K562 (cell line): Measurements from ENCODE around the gene ZNF337. TPM values are rescaled to one million over a fixed set of nuclear protein-coding genes. Genes with fewer than 3 reads are reported as not detected.
A peak's percentile ranks its signal among the peaks of the same experiment; 100 is the strongest.

Source experiments
- ATAC-seq: fragments of 200-7000 bp; cut with Tn5 transposase; 3 replicates; pipeline ENCODE4 v1.9.1; 2020; ENCODE audit warnings: moderate library complexity
- BruUV-seq: library from RNA; stranded (reverse); fragments of 400-500 nt; replicated peaks from 2 replicates; lab custom pipeline; 2021; lab: Mats Ljungman, UMichigan
- CTCF ChIA-PET: fragments of 300-600 bp; formaldehyde crosslinking; extraction: SDS; loops from one replicate; lab custom pipeline; 2021; ENCODE audit warnings: low intra/inter-chr PET ratio; lab: Yijun Ruan, JAX
- POLR2A ChIA-PET: fragments of 300-600, 350-650 bp; sonication (Branson Sonifier 250); formaldehyde crosslinking; extraction: SDS; loops from one replicate; lab custom pipeline; 2021; ENCODE audit warnings: antibody characterized with exemption, inconsistent platforms; lab: Yijun Ruan, JAX
- DNase-seq, 4 experiments: peaks; one replicate each; pipeline versions ENCODE4 v3.0.0 to v3.0.0-alpha.2; 2011 to 2018; ENCODE audit warnings: low spot score in 3 of 4, mixed read lengths in 3 of 4; ENCODE audit errors: extremely low read depth in 1 of 4
- FAIRE-seq: peaks from 2 replicates; lab custom pipeline; 2011; peaks lifted over from hg19 to GRCh38; lab: Jason Lieb, UNC
- H2AFZ ChIP-seq: 2 replicates; pipeline ENCODE4 v1.6.0; 2011; ENCODE audit warnings: low read depth, low read length, control low read depth, inconsistent platforms
- H3K27ac ChIP-seq: fragments of 200-600 bp; 3 replicates; pipeline ENCODE4 v1.8.0; 2011; ENCODE audit warnings: low read depth, mild to moderate bottlenecking, control low read depth, inconsistent platforms, low read length, moderate library complexity, mixed read lengths; ENCODE audit errors: extremely low read depth
- H3K27me3 ChIP-seq, 2 experiments: fragments of 300-600 bp in 1 of 2; 2 replicates in 1 of 2; 3 replicates in 1 of 2; pipeline versions ENCODE4 v1.6.0 to v1.8.0; 2011; ENCODE audit warnings: inconsistent platforms in 2 of 2, low read length in 2 of 2, mild to moderate bottlenecking in 1 of 2, mixed read lengths in 1 of 2, moderate library complexity in 1 of 2; ENCODE audit not compliant: control insufficient read depth in 2 of 2, insufficient read depth in 2 of 2
- H3K36me3 ChIP-seq: fragments of 300-600 bp; 3 replicates; pipeline ENCODE4 v1.8.0; 2011; ENCODE audit warnings: mild to moderate bottlenecking, low read length, inconsistent platforms; ENCODE audit not compliant: control insufficient read depth, insufficient read depth
- H3K4me1 ChIP-seq, 2 experiments: fragments of 200-600 bp in 1 of 2; replicated peaks in 1 of 2; 2 replicates in 1 of 2; 3 replicates in 1 of 2; pipeline versions ENCODE4 v1.5.1 to v1.8.0; 2011; ENCODE audit warnings: inconsistent platforms in 2 of 2, low read length in 2 of 2, mild to moderate bottlenecking in 1 of 2, mixed read lengths in 1 of 2, moderate library complexity in 1 of 2; ENCODE audit not compliant: control insufficient read depth in 2 of 2, insufficient read depth in 2 of 2
- H3K4me2 ChIP-seq: 2 replicates; pipeline ENCODE4 v1.6.1; 2011; ENCODE audit warnings: low read length, control low read depth, inconsistent platforms, mixed read lengths; ENCODE audit not compliant: insufficient read depth
- H3K4me3 ChIP-seq: fragments of 200-600 bp; sonication (generic), shearing (Covaris generic); 2 replicates; pipeline ENCODE4 v1.5.1; 2016; ENCODE audit warnings: control low read depth, inconsistent platforms
- H3K79me2 ChIP-seq: fragments of 200-600 bp; 3 replicates; pipeline ENCODE4 v1.8.0; 2011; ENCODE audit warnings: low read length, inconsistent platforms; ENCODE audit not compliant: control insufficient read depth, insufficient read depth
- H3K9ac ChIP-seq, 2 experiments: 2 replicates each; pipeline versions ENCODE4 v1.6.0 to v1.6.1; 2011; ENCODE audit warnings: low read depth in 2 of 2, low read length in 2 of 2, control low read depth in 1 of 2, inconsistent platforms in 1 of 2, mild to moderate bottlenecking in 1 of 2, mixed read lengths in 1 of 2; ENCODE audit not compliant: insufficient read depth in 1 of 2
- H3K9me1 ChIP-seq: one replicate; pipeline ENCODE4 v1.6.0; 2011; ENCODE audit warnings: inconsistent platforms, mild to moderate bottlenecking, low read length, moderate library complexity; ENCODE audit not compliant: control insufficient read depth, insufficient read depth
- H3K9me3 ChIP-seq: replicated peaks from 2 replicates; pipeline ENCODE4 v1.5.1; 2011; ENCODE audit warnings: low read depth, low read length, inconsistent platforms; ENCODE audit not compliant: control insufficient read depth, insufficient read depth
- H4K20me1 ChIP-seq: replicated peaks from 2 replicates; pipeline ENCODE4 v1.6.1; 2011; ENCODE audit warnings: low read length, inconsistent platforms, mixed read lengths; ENCODE audit not compliant: control insufficient read depth, insufficient read depth
- DMBX1 ChIP-seq: fragments of 250-450 bp; sonication (Bioruptor Pico); IDR thresholded peaks from 2 replicates; pipeline ENCODE4 v1.8.0; 2022; ENCODE audit warnings: inconsistent platforms, mild to moderate bottlenecking, moderate library complexity, borderline replicate concordance
- FUS ChIP-seq: fragments of 200-400 bp; formaldehyde crosslinking; optimal IDR thresholded peaks from 2 replicates; pipeline ENCODE3; 2017; ENCODE audit warnings: low read depth, low read length
- HDAC2 ChIP-seq: fragments of 450-650 bp; IDR thresholded peaks from 2 replicates; pipeline ENCODE4 v1.6.1; 2016; ENCODE audit warnings: mild to moderate bottlenecking
- POLR2AphosphoS2 ChIP-seq: IDR thresholded peaks from 2 replicates; pipeline ENCODE4 v1.6.1; 2012; ENCODE audit warnings: low read length, improper control_type of control experiment
- RBM34 ChIP-seq: fragments of 200-400 bp; formaldehyde crosslinking; IDR thresholded peaks from 2 replicates; pipeline ENCODE4 v1.6.1; 2018; ENCODE audit warnings: low read length, borderline replicate concordance; ENCODE audit not compliant: insufficient read depth
- SNRNP70 ChIP-seq: fragments of 200-400 bp; formaldehyde crosslinking; optimal IDR thresholded peaks from 2 replicates; pipeline ENCODE3; 2017; ENCODE audit warnings: low read depth, low read length
- TAF15 ChIP-seq: fragments of 200-400 bp; formaldehyde crosslinking; IDR thresholded peaks from 2 replicates; pipeline ENCODE4 v1.6.1; 2017; ENCODE audit warnings: mild to moderate bottlenecking, low read depth, low read length, moderate library complexity
- TFAM ChIP-seq: fragments of 250-450 bp; sonication (Bioruptor Pico); conservative IDR thresholded peaks from 2 replicates; pipeline ENCODE4 v1.5.0; 2021; ENCODE audit warnings: mild to moderate bottlenecking, moderate library complexity
- ZBED1 ChIP-seq: IDR thresholded peaks from 2 replicates; pipeline ENCODE4 v1.6.1; 2014
- ZC3H4 ChIP-seq: sonication (generic); formaldehyde crosslinking; IDR thresholded peaks from 2 replicates; pipeline ENCODE4 v1.9.0; 2021; ENCODE audit warnings: missing genetic modification reagents, borderline replicate concordance
- ZNF41 ChIP-seq: fragments of 250-450 bp; sonication (Bioruptor Pico); conservative IDR thresholded peaks from 2 replicates; pipeline ENCODE4 v1.4.0; 2020; ENCODE audit warnings: mild to moderate bottlenecking
- WGBS: fragments of 100-300 bp; shearing (Covaris generic); methylation state at CpG from one replicate; pipeline ENCODE4 v1.1.6; 2016; ENCODE audit warnings: low coverage, mixed read lengths; ENCODE audit not compliant: insufficient coverage; ENCODE audit errors: missing lambda C conversion rate; 5-methylcytosine and 5-hydroxymethylcytosine counted together
- in situ Hi-C: fragments of 300-500 bp; cut with MboI; formaldehyde crosslinking; loops from 4 replicates; pipeline ENCODE4 v1.15.0; 2018; ENCODE audit warnings: inconsistent platforms, mixed read lengths
- intact Hi-C: fragments of 100-400 bp; cut with micrococcal nuclease; formaldehyde crosslinking; loops from 2 replicates; pipeline ENCODE4 v1.14.2; 2022
- polyA plus RNA-seq, 8 experiments: library from polyadenylated mRNA; depleted of rRNA in 4 of 8; stranded (reverse) in 5 of 8; unstranded in 3 of 8; fragments of >200 nt; fragmentation: Nextera tagmentation in 2 of 8; fragmentation: Illumina TruSeq in 1 of 8; extraction: Ambion mirVana in 2 of 8; extraction: Trizol in 1 of 8; gene quantifications; 2 replicates each; pipeline versions ENCODE4 v1.2.1 to v1.2.3, GENCODE V29; 2011 to 2014; ENCODE audit warnings: inconsistent platforms in 1 of 8, missing spikeins in 1 of 8
- total RNA-seq, 7 experiments: library from RNA; depleted of rRNA in 6 of 7; stranded (reverse); fragments of >200 nt in 6 of 7; fragmentation: Illumina TruSeq in 2 of 7; extraction: Trizol in 2 of 7; gene quantifications; 2 replicates each; pipeline versions ENCODE4 v1.2.1 to v1.2.3, GENCODE V29; 2011 to 2021; ENCODE audit warnings: low replicate concordance in 1 of 7
- TF ChIP-seq, protein P1 (sequence below): sonication (generic); formaldehyde crosslinking; IDR thresholded peaks from 2 replicates; pipeline ENCODE4 v1.8.0; 2022; ENCODE audit warnings: mild to moderate bottlenecking, missing genetic modification reagents
- TF ChIP-seq, protein P2 (sequence below): sonication (generic); formaldehyde crosslinking; IDR thresholded peaks from 2 replicates; pipeline ENCODE4 v1.8.1; 2023; ENCODE audit warnings: mild to moderate bottlenecking, missing genetic modification reagents, moderate library complexity

The ZNF337 gene
- total and polyA plus RNA-seq, 9 of the 15 experiments (the other 6 are each of a cell fraction or from before 2014, with no cell fraction given), result 0.25 to 5.6 (median 3.5) TPM

DNA sequence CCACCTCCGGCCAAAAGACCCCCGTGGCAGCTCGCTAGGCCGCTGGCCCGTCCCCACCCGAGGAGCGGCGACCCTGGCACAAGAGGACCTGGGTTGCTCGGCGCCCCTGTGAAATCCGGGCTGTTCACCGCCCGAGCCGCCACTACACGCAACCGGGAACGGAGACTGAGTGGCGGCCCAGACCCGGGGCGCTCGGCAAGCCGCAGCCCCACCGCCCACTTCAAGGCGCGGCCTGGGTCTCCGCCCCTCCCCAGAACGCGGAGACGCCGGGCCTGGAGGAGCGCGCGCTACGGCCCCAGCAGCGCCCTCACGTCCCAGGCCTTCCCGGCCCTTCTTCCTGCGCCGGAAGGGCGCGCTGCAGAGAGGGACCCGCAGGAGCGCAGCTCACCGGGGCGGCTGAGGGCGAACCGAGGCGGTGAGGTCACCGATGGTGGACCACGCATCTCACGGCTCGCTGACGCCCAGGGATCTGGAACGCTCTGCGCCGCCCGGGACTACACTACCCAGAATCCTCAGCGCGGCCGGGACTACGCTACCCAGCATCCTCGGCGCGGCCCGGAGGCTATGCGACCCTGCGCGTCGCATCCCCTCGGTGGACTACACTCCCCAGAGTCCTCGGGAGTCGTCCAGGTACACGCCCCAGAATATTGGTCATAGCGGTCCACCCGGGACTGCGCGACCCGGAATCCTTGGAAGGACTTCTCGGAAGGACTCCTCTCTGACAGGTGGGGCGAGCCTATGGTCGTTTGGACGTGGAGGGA is at the start of gene ZNF337 (continued):
- TF ChIP-seq, protein P1, sequence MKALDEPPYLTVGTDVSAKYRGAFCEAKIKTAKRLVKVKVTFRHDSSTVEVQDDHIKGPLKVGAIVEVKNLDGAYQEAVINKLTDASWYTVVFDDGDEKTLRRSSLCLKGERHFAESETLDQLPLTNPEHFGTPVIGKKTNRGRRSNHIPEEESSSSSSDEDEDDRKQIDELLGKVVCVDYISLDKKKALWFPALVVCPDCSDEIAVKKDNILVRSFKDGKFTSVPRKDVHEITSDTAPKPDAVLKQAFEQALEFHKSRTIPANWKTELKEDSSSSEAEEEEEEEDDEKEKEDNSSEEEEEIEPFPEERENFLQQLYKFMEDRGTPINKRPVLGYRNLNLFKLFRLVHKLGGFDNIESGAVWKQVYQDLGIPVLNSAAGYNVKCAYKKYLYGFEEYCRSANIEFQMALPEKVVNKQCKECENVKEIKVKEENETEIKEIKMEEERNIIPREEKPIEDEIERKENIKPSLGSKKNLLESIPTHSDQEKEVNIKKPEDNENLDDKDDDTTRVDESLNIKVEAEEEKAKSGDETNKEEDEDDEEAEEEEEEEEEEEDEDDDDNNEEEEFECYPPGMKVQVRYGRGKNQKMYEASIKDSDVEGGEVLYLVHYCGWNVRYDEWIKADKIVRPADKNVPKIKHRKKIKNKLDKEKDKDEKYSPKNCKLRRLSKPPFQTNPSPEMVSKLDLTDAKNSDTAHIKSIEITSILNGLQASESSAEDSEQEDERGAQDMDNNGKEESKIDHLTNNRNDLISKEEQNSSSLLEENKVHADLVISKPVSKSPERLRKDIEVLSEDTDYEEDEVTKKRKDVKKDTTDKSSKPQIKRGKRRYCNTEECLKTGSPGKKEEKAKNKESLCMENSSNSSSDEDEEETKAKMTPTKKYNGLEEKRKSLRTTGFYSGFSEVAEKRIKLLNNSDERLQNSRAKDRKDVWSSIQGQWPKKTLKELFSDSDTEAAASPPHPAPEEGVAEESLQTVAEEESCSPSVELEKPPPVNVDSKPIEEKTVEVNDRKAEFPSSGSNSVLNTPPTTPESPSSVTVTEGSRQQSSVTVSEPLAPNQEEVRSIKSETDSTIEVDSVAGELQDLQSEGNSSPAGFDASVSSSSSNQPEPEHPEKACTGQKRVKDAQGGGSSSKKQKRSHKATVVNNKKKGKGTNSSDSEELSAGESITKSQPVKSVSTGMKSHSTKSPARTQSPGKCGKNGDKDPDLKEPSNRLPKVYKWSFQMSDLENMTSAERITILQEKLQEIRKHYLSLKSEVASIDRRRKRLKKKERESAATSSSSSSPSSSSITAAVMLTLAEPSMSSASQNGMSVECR (CRISPR knock-in tag), result peak; percentile 63; the same call in 1 of the 2 replicates
- TF ChIP-seq FUS (no peak), HDAC2 (no peak), ZC3H4 (CRISPR knock-in tag) (no peak)
- TF ChIP-seq, all 486 proteins: peak for 79

DNA sequence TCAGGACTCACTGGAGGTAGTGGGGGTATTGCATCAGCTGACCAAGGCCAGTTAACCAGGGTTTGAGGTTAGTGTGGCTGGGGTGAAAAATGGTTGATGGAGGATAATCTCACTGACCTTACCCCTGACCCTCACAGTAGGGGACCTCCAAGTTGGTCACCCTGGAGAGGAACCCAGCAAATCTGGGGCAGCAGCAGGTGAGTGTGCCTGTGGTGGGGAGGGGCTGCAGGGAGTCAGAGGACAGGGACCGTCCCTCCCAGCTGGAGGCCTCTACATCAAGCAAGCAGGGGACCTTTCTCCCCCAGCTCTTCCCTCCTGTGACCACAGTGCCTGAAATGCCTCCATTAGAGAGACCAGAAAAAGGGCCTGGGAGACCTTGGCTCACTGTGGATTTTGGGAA is 49.1 kb upstream of the ZNF337 start:
- Histone ChIP-seq H3K9me3 (no peaks in the 10 kb centered on the region), H3K27me3 (no peaks in the 10 kb centered on the region), H2AFZ (no peak overlapping the region), H4K20me1 (no peaks in the 10 kb centered on the region), H3K4me1 (peaks cover 0 to 3% of the 10 kb centered on the region in 2 experiments; a peak in 3 of 5 replicates), H3K9ac (no peak overlapping the region), H3K9me1 (no peaks in the 10 kb centered on the region), H3K27ac (no peak overlapping the region), H3K36me3 (no peaks in the 10 kb centered on the region), H3K4me3 (no peak overlapping the region), H3K4me2 (no peak overlapping the region), H3K79me2 (no peaks in the 10 kb centered on the region)
- FAIRE-seq, result no peak
- no peak for ATAC-seq
- ChIA-PET POLR2A (no interaction called here), CTCF (no interaction called here)
- no CpG with 5 or more reads among the region's 1 CpG for WGBS
- no peak for DNase-seq
- BruUV-seq, result no TSS peak
- no peak for TF ChIP-seq SNRNP70
- TF ChIP-seq TFAM (CRISPR knock-in tag), result no peak
- no peak for TF ChIP-seq DMBX1 (CRISPR knock-in tag)
- no peak for TF ChIP-seq TAF15
- TF ChIP-seq ZBED1, result no peak
- TF ChIP-seq, protein P2, sequence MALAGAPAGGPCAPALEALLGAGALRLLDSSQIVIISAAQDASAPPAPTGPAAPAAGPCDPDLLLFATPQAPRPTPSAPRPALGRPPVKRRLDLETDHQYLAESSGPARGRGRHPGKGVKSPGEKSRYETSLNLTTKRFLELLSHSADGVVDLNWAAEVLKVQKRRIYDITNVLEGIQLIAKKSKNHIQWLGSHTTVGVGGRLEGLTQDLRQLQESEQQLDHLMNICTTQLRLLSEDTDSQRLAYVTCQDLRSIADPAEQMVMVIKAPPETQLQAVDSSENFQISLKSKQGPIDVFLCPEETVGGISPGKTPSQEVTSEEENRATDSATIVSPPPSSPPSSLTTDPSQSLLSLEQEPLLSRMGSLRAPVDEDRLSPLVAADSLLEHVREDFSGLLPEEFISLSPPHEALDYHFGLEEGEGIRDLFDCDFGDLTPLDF (CRISPR knock-in tag), result no peak
- no peak for TF ChIP-seq ZNF41 (CRISPR knock-in tag)
- TF ChIP-seq POLR2AphosphoS2, result no peak
- TF ChIP-seq RBM34, result no peak
- in situ Hi-C loops, result no loop called here
- intact Hi-C loops, result no loop called here
